Measurements from ENCODE around the gene TSHZ2.
A peak's percentile ranks its signal among the peaks of the same experiment; 100 is the strongest.
"Not testable (repeated sequence)": the region's sequence is repeated elsewhere in the genome, so short reads cannot be mapped to it uniquely, and the experiment has no call there.

The TSHZ2 gene

DNA sequence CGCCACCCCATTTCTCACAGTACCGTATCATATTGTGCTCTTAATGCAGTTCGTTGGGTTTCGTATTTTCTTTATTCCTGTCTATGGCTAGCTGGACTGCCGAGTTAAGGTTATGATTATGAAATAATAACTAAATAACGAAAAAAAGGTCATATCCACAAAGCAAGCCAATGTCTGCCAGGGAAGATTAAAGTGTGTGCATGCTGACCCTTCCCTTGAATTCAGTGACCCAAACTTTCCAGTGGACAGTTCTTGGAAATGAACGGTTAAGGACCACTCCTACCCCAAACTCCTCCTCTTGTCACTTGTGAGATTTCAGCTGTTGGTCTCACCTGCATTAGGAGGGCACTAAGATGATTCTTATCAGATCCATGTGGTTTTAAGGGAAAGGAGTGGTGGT is 449.9 kb downstream of the TSHZ2 start:
- intact Hi-C loops (cut with DNase I) = no loop called here
- DNase-seq = no peak

- intact Hi-C loops (cut with DNase I) = no loop called here
- no peak for DNase-seq
Measured at GRCh38 chr20:53423587-53424146, 451.5 kb downstream of the TSHZ2 start.

GRCh38 chr20:53425481-53425880 is 453.3 kb downstream of the TSHZ2 start:
- DNase-seq = no peak
- intact Hi-C loops (cut with DNase I) = no loop called here

GRCh38 chr20:53425941-53426340 is 453.8 kb downstream of the TSHZ2 start:
- intact Hi-C loops (cut with DNase I) = no loop called here
- DNase-seq = no peak

- intact Hi-C loops (cut with DNase I) = no loop called here
- peak in 5 of 42 donors; percentile 2 to 19 (median 15) for DNase-seq
Measured at GRCh38 chr20:53426766-53427312, 454.7 kb downstream of the TSHZ2 start.

GRCh38 chr20:53427951-53428350 is 455.8 kb downstream of the TSHZ2 start:
- DNase-seq = no peak
- intact Hi-C loops (cut with DNase I) = no loop called here

- DNase-seq = no peak
- intact Hi-C loops (cut with DNase I) = no loop called here
Measured at GRCh38 chr20:53428588-53428987, 456.4 kb downstream of the TSHZ2 start.

GRCh38 chr20:53428996-53429395 is 456.8 kb downstream of the TSHZ2 start:
- intact Hi-C loops (cut with DNase I) = no loop called here
- no peak for DNase-seq

DNA sequence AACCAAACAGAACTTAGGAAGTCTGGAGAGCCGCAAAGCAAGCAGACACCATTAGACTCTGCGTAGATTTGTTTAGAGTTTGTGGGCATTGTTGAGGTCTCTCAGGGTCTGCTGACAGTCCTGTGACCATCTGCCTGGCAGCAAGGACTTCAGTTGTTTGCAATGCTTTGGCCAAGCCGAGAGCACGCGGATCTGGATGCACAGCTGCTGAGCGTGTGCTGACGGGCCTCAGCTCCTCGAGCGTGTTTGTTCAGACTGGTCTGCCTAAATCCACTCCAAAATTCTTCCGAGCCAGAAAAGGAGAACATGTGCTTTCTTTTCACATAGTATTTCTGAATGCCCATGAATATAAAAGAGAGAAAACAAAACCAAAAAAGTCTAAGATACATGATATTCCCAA is 462.5 kb downstream of the TSHZ2 start:
- intact Hi-C loops (cut with DNase I) = no loop called here
- no peak for DNase-seq

- intact Hi-C loops (cut with DNase I); DNase-seq: not testable (repeated sequence)
Measured at GRCh38 chr20:53436927-53437326, 464.8 kb downstream of the TSHZ2 start.

DNA sequence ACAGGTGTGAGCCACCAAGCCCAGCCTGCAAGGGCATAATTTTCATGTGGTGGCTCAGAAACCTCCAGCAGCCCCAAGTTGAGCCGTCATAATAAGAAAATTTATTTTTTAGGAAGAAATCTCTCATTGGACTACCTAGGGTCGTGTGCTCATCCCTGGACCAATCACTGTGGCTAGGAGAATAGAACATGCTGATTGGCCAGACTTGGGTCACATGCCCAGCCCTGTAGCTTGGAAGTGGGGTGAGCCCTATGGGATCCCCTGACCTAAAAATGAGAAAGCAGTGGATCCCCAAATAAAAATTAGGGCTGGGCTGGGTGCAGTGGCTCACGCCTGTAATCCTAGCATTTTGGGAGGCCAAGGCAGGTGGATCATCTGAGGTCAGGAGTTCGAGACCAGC is 466.2 kb downstream of the TSHZ2 start:
- DNase-seq = no peak

GRCh38 chr20:53439046-53439445 is 466.9 kb downstream of the TSHZ2 start:
- intact Hi-C loops (cut with DNase I) = no loop called here
- no peak for DNase-seq

More for the DNA sequence above, 466.2 kb downstream of the TSHZ2 start:
- intact Hi-C loops (cut with DNase I) = no loop called here

- intact Hi-C loops (cut with DNase I) = no loop called here
- DNase-seq = no peak
Measured at GRCh38 chr20:53439616-53440015, 467.5 kb downstream of the TSHZ2 start.

GRCh38 chr20:53444401-53445149 is 472.4 kb downstream of the TSHZ2 start:
- intact Hi-C loops (cut with DNase I) = no loop called here
- no peak for DNase-seq

DNA sequence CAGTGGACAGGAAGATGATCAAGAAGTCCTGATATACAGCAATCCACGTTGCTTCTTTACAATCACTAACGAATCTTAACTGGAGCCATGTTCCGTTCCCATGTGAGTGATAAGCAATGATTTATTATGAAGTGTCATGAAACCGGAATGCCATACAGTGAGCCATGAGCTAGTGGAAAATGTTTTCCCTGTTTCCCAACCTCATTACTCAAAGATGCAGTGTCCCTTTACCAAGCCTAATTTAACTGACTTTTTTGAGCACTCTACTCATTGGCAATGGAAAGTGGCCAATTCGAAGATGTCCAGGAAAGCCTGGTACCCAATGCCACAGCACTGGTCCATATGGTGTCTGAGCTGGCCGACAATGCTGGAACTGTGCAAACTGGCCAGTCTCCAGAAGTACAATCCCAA is 473.2 kb downstream of the TSHZ2 start:
- DNase-seq = no peak
- intact Hi-C loops (cut with DNase I) = no loop called here

DNA sequence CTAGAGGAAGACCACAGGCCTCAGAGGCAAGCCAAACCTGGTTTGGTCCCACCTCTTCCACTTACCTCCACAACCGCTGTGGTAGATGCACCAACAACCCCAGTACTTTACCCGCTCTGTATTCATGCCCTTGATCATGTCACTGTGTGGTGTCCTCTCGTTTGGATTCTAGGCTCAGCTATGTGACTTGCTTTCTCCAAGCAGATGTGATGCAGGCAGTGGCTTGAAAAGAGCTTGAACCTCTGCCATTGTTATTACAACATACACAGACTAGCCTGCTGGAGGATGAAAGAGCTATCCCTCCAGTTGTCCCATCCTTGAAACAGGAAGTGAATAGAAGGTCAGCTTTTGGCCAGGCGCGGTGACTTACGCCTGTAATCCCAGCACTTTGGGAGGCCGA is 473.8 kb downstream of the TSHZ2 start:
- intact Hi-C loops (cut with DNase I) = no loop called here
- no peak for DNase-seq

DNA sequence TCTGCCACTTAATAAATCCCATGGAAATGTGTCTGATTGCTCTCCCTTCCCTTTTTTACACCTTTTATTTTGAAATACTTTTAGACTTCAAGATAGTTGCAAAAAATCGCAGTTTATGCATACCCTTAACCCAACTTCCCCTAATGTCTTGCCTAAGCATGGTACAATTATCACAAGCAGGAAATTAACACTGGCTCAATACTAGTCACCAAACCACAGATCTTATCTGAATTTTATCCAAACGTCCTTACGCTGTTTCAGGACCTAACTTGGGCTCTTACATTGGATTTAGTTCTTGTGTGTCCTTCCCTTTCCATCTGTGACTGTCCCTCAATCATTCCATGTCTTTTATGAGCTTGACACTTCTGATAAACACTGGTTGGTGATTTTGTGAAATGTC is 475.2 kb downstream of the TSHZ2 start:
- DNase-seq = no peak
- intact Hi-C loops (cut with DNase I) = no loop called here

GRCh38 chr20:53448426-53448825 is 476.3 kb downstream of the TSHZ2 start:
- no peak for DNase-seq
- intact Hi-C loops (cut with DNase I) = no loop called here

GRCh38 chr20:53448875-53449274 is 476.7 kb downstream of the TSHZ2 start:
- no peak for DNase-seq
- intact Hi-C loops (cut with DNase I) = no loop called here

DNA sequence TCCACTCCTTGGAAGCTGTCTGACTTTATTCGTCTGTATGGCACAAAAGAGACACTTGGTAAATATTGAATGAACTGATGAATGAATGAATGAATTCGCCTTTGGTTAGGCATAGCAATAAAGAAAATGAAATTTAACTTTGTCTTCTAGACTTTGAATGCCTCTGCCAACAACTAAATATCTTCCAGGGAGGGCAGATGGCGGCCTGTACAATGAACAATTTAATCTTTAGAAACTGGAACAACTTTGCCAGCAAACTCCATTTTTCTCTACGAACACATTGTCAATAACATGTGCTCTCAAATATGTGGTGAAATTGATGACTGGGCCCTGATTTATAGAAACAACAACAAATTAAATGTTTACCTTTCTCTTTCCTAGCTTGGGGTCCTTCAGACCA is 480.9 kb downstream of the TSHZ2 start:
- DNase-seq = no peak

More for the DNA sequence above, 480.9 kb downstream of the TSHZ2 start:
- intact Hi-C loops (cut with DNase I) = no loop called here

Measured in head of caudate nucleus (tissue), 42 donors.